ENCODE data around the gene STMN3.

The STMN3 gene

GRCh38 chr20:63653041-63653973, at the start of gene STMN3:
TSS of gene STMN3 (minus strand) at chr20:63653424. CDS start at chr20:63653345, 79 bp downstream.
- no peak within 1 kb of the TSS for H3K4me3 ChIP-seq (ENCODE audit: insufficient read depth, low read length, poor library complexity, severe bottlenecking)
- TF ChIP-seq CTCF (IDR thresholded peaks at IDR 0.05; ENCODE audit: insufficient read depth, low read length, poor library complexity, severe bottlenecking) (no peak), EZH2phosphoT487 (conservative IDR thresholded peaks at IDR 0.05; ENCODE audit: low read length) (no peak)
- no peaks in the 10 kb centered on the region for H3K79me2 ChIP-seq (ENCODE audit: insufficient read depth, low read length)
- H3K9ac ChIP-seq (ENCODE audit: low read length): no peak within 1 kb of the TSS
- no peaks in the 10 kb centered on the region for H3K36me3 ChIP-seq (ENCODE audit: low read length)
- no peak within 1 kb of the TSS for H2AFZ ChIP-seq (ENCODE audit: low read depth, low read length, severe bottlenecking)
- H3K4me2 ChIP-seq (ENCODE audit: low read depth, low read length, poor library complexity, severe bottlenecking): no peak within 1 kb of the TSS
- H3K27me3 ChIP-seq (ENCODE audit: low read length): no peaks in the 10 kb centered on the region
- no peaks in the 10 kb centered on the region for H3K9me3 ChIP-seq (ENCODE audit: insufficient read depth, low read length)
- no peaks in the 10 kb centered on the region for H4K20me1 ChIP-seq (ENCODE audit: low read depth, low read length)
- no peaks in the 10 kb centered on the region for H3F3A ChIP-seq (ENCODE audit: insufficient read depth)
- H3K27ac ChIP-seq (ENCODE audit: low read depth, low read length): no peak within 1 kb of the TSS
- H3K9me2 ChIP-seq (replicated peaks; ENCODE audit: insufficient read depth, low read length): no peaks in the 10 kb centered on the region

- no peak overlapping the region for H3K4me2 ChIP-seq (ENCODE audit: low read depth, low read length, poor library complexity, severe bottlenecking)
- no peaks in the 10 kb centered on the region for H3F3A ChIP-seq (ENCODE audit: insufficient read depth)
- H3K36me3 ChIP-seq (ENCODE audit: low read length): no peaks in the 10 kb centered on the region
- H3K9me2 ChIP-seq (replicated peaks; ENCODE audit: insufficient read depth, low read length): no peaks in the 10 kb centered on the region
- H2AFZ ChIP-seq (ENCODE audit: low read depth, low read length, severe bottlenecking): no peak overlapping the region
- H3K9me3 ChIP-seq (ENCODE audit: insufficient read depth, low read length): no peaks in the 10 kb centered on the region
- H3K9ac ChIP-seq (ENCODE audit: low read length): no peak overlapping the region
- H3K27ac ChIP-seq (ENCODE audit: low read depth, low read length): no peak overlapping the region
- H3K79me2 ChIP-seq (ENCODE audit: insufficient read depth, low read length): peaks cover 13% of the 10 kb centered on the region
- no peaks in the 10 kb centered on the region for H3K27me3 ChIP-seq (ENCODE audit: low read length)
- H4K20me1 ChIP-seq (ENCODE audit: low read depth, low read length): 0 out of 2 replicates have a peak, but pooled peaks cover 4% of the 10 kb centered on the region
- TF ChIP-seq EZH2phosphoT487 (conservative IDR thresholded peaks at IDR 0.05; ENCODE audit: low read length) (no peak), CTCF (IDR thresholded peaks at IDR 0.05; ENCODE audit: insufficient read depth, low read length, poor library complexity, severe bottlenecking) (no peak)
- no peak overlapping the region for H3K4me3 ChIP-seq (ENCODE audit: insufficient read depth, low read length, poor library complexity, severe bottlenecking)
These were observed 48.9 kb upstream of the STMN3 start for GRCh38 chr20:63702036-63702665.

- Histone ChIP-seq H4K20me1 (ENCODE audit: low read depth, low read length) (0 out of 2 replicates have a peak, but pooled peaks cover 3% of the 10 kb centered on the region), H3K9me3 (ENCODE audit: insufficient read depth, low read length) (no peaks in the 10 kb centered on the region), H3F3A (ENCODE audit: insufficient read depth) (no peaks in the 10 kb centered on the region), H3K4me3 (ENCODE audit: insufficient read depth, low read length, poor library complexity, severe bottlenecking) (no peak overlapping the region), H3K9ac (ENCODE audit: low read length) (no peak overlapping the region), H2AFZ (ENCODE audit: low read depth, low read length, severe bottlenecking) (no peak overlapping the region), H3K79me2 (ENCODE audit: insufficient read depth, low read length) (peaks cover 7% of the 10 kb centered on the region), H3K9me2 (replicated peaks; ENCODE audit: insufficient read depth, low read length) (no peaks in the 10 kb centered on the region), H3K27ac (ENCODE audit: low read depth, low read length) (no peak overlapping the region), H3K4me2 (ENCODE audit: low read depth, low read length, poor library complexity, severe bottlenecking) (no peak overlapping the region), H3K27me3 (ENCODE audit: low read length) (no peaks in the 10 kb centered on the region), H3K36me3 (ENCODE audit: low read length) (no peaks in the 10 kb centered on the region)
- TF ChIP-seq EZH2phosphoT487 (conservative IDR thresholded peaks at IDR 0.05; ENCODE audit: low read length) (no peak), CTCF (IDR thresholded peaks at IDR 0.05; ENCODE audit: insufficient read depth, low read length, poor library complexity, severe bottlenecking) (no peak)
These were observed 48.3 kb upstream of the STMN3 start for GRCh38 chr20:63701329-63702035.
